HG02943 (cell line): ENCODE results near the gene EEF2K.

Experiments used
- ATAC-seq: cut with Tn5 transposase; IDR thresholded peaks from one replicate; pipeline ENCODE4 v1.9.1; 2021; ENCODE audit warnings: mild to moderate bottlenecking, low read depth, moderate library complexity; ENCODE audit not compliant: unreplicated experiment

The EEF2K gene

DNA sequence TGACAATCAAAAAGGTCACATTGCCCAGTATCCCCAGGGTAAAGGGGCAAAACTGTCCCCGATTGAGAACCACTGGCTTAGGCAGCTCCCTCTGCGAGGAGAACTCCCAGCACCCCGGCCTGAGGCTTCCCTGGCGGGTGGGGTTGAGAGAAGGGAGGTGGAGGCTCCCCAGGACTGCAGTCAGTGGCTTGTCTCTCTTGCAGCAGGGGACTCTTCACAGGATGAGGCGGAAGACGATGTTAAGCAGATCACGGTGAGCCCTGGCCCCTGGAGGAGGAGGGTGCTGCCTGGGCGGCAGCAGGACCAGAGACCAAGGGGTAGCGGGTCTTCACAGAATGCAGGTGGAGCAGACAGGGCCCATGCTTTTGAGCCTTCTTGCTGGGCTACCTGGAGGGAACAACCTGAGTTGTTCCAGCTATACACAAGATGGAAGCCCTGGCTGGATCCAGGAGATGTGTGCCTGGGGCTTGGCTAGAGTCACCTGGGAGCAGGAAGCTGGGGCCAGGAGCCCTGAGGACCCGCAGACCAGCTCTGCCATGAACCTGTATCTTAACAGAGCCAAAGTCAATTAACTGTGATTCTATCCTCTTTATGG, 107.9 kb downstream of the EEF2K start:
- ATAC-seq = no peak

DNA sequence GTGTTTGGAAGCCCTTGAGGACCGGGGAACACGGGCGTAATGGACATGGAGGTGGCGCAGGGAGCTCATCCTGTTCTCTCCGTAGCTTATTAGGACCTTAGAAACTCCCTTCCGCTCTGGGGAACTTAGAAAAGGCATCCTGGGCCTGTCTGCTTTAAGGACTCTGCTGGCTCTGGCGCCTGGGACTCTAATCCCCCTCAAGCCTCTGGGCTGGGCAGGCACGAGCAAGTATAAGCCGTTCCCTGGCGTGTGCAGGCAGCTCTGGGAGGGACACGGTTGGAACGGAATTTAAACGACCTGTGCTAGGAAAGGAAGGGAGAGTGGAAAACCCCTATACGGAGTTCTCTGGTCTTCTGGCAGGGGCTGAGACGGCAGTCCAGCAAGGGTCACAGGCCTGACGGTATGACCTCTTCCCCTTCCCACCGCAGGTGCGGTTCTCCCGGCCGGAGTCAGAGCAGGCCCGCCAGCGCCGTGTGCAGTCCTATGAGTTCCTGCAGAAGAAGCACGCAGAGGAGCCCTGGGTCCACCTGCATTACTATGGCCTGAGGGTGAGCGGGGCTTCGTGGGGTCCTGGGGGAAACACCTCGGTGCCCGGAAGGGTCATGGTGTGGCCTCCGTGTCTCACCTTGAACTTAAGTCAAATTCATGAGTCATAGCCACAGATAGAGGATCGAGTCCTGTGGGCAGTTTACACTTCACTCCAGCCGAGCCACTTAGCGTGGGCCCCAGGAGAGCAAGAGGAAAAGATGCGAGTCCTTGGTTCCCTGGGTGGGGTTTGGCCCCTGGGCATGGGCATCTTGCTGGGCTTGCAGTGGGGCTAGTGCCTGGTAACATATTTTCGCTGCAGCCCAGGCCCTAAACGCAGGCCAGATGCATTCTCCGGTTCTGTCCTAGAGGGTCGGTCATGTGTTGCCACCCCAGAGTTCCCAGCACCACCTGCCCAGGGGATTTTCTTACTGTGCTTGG, 108.9 kb downstream of the EEF2K start:
- no peak for ATAC-seq

- no peak for ATAC-seq
Observed at GRCh38 chr16:22315979-22316378, 109.9 kb downstream of the EEF2K start.

GRCh38 chr16:22316411-22316811, 110.3 kb downstream of the EEF2K start:
- no peak for ATAC-seq

DNA sequence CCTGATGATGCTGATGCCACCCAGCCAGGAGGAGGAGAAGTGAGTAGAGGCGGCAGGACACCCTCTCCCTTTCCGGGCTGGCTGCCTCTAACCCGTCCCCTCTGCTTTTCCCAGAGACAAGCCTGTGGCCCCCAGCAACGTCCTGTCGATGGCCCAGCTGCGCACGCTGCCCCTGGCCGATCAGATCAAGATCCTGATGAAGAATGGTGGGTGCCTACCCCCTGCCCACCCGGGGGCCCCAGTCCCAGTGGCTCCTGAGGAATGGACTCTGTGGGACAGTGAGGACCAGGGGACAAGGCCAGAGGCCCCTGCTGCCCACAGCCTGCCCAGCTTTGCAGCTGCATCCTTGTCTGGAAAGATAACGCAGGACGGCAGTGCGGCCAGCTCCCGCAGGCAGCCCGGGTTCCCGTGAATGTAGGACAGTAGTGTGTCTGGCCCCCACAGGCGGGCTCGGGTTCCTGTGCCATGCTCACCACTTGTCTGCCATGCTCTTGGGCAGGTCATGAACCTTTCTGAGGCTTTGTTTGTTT, 111.0 kb downstream of the EEF2K start:
- no peak for ATAC-seq

- no peak for ATAC-seq
Observed at GRCh38 chr16:22317625-22318024, 111.5 kb downstream of the EEF2K start.

DNA sequence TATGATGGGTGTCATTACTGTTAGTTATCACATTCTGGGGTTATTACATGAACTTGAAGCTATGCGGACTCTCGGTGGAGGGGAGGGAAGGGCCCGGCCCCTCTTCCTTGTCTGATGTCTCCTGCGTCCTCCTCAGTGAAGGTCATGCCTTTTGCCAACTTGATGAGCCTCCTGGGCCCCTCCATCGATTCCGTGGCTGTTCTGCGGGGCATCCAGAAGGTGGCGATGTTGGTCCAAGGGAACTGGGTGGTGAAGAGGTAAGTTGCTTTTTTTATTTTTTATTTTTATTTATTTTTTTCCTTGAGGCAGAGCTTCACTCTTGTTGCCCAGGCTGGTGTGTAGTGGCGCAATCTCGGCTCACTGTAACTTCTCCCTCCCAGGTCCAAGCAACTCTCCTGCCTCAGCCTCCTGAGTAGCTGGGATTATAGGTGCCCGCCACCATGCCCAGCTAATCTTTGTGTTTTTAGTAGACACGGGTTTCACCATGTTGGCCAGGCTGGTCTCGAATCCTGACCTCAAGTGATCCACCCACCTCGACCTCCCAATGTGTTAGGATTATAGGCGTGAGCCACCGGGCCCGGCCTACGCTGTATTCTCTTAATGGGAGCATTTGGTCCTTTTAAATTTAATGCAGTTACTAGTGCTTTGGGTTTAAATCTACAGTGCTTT, 112.7 kb downstream of the EEF2K start:
- no peak for ATAC-seq

GRCh38 chr16:22320572-22321339, 114.7 kb downstream of the EEF2K start:
- no peak for ATAC-seq

DNA sequence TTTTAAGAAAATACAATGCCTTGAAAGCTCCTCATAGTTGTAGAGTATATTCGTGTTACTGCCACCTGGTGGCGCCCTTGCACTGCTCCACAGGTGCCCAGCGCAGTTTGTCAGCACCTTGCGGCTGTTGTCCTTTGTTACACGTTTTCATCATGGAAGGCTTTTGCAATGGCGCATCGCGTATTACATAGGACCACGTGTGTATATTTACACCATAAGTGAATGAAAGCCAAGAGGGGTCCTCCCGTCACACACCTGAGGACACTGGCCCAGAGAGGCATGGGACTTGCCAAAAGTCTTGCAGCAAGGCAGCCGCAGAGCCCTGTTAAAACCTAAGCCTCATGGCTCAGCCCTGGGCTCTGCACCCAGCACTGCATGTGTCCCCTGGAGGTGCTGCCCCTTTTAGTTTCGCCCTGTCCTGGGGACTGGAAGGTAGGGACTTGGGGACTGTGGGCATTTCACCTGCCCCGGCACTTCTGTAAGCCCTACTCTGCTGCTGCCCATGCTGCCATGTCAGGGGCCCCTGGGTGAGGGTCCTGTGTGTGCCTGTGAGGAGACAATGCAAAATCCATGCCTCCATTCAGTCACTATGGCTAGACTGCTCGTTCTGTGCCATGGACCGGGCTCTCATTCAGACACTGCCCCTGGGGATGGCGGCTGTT, 115.4 kb downstream of the EEF2K start:
- ATAC-seq = no peak

DNA sequence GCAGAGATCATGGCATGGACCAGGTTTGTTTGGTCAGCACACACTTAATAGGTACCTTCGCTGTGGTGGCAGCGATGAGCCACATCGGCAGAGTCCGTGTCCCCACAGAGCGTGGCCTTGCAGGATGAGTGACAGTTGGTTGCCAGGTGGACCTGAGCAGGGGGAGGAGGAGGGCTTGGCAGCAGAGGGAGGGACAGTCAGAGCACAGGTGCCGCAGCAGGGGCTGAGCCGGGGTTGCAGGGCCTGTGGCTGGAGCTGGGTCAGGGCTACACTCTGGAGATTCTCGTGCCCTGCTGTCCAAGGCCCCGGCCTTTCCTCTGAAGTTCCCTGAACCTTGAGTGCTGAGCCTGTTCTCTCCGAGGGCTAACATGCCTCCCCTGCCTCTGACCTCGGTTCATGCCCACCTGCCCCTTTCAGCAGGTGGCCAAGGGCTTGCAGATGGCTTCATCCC, 116.0 kb downstream of the EEF2K start:
- no peak for ATAC-seq

GRCh38 chr16:22322741-22323140, 116.7 kb downstream of the EEF2K start:
- no peak for ATAC-seq

DNA sequence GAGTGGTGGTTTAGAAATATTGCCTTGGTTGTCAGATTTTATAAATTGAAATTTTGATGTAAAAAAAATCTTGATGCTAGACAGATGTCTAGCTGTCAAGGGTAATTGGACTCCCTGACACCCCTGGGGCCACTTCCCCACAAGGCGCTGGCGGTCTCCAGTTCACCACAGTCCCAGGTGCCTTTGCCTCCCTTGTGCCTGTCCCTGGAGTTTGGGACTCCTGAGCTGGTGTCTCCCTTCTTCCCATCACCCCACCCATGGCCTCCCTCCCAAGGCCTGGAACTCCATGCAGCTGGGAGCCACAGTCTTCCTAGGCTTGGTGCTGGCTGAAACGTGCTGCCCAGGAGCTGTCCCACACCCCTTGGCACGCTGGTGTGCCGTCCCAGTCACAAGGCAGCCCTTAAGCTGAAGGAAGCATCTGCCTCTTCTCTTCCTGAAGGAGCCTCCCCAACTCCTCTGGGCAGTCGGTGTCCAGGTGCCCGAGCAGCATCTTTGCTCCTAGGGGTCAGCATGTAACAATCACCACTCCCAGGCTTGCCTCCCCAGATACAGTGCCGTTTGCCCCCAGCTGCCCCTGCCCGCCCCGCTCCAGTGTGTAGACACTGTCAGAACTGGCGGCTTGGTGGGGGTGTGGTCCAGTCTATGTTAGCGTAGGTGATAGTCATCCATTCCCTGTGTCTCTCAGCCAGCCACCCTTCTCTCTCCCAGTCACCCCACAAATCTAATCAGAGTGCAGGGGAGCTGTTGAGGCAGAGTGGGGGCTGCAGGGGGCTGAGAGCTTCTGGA, 117.3 kb downstream of the EEF2K start:
- ATAC-seq = no peak

DNA sequence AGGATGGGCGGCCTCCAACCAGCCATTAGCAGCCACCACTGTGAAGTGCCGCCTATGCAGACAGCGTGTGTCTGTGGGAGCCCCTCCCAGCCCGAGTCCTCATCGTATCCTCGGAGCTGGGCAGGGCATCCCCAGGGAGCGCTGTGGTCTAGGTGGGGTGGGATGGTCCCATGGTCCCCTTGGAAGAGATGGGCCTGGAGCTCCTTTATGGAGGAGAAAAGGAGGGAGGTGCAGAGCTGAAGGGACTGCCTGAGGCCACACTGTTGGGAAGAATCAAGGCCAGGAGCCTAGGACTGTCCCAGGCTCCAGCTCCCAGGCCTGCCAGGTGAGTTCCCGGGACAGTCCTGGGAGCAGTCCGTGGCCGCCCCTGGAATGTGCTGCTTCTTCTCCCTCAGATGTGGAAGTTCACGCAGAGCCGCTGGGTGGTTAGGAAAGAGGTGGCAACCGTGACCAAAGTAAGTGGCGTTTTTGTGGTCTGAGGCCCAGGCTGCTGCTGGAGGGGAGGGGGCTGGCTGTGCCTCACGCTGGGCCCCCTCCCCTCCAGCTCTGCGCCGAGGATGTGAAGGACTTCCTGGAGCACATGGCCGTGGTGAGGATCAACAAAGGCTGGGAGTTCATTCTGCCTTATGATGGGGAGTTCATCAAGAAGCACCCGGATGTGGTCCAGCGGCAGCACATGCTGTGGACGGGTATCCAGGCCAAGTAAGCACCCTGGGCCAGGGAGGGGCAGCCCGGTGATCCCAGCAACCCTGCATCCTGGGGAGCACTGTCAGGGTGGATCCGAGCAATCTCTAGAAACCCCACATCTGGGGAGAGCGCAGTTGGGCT, 118.1 kb downstream of the EEF2K start:
- ATAC-seq = no peak

GRCh38 chr16:22324787-22325597, 118.9 kb downstream of the EEF2K start:
- ATAC-seq = no peak

- no peak for ATAC-seq
Observed at GRCh38 chr16:22325598-22326368, 119.7 kb downstream of the EEF2K start.

DNA sequence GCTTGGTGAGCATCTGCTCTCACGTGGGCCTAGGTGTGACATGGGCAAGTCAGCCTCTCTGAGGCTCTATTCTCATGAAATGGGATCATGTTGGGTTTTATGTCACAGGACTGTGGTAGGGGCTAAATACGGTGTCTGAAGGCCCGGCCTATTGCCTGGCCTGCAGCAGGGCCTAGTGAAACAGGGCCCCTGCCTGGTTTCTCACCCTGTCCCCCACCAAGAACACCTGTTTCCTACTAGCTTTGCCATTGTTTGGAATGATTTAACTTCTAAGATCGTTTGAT, 120.2 kb downstream of the EEF2K start:
- no peak for ATAC-seq
